Kidney glomerular epithelial cell (primary cell): ENCODE data around the gene MMP28.
A peak's percentile ranks its signal among the peaks of the same experiment; 100 is the strongest.

Source experiments
- DNase-seq: peaks from one replicate; lab custom pipeline; 2025; lab: John Stamatoyannopoulos, UW

The MMP28 gene

GRCh38 chr17:35726127-35726952 is 69.1 kb downstream of the MMP28 start:
- peak; percentile 14 for DNase-seq

DNA sequence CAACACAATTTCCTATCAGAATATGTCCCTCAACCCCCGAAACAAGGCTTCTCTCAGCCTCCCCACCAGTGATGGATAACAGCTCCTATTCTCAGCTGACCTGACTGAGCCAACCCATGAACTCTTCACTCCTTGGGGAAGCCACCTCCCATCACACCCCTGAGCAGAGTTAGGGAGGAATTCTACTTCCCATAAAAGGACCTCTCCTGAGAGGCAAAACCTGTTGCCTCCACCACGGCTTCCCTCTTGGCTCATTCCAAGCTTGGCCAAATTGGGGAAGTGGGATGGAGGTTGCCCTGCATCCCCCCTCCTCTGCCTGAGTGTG is 69.7 kb downstream of the MMP28 start:
- no peak for DNase-seq

- no peak for DNase-seq
These were observed 70.4 kb downstream of the MMP28 start for GRCh38 chr17:35725058-35725457.

- no peak for DNase-seq
These were observed 71.7 kb downstream of the MMP28 start for GRCh38 chr17:35723735-35724134.

DNA sequence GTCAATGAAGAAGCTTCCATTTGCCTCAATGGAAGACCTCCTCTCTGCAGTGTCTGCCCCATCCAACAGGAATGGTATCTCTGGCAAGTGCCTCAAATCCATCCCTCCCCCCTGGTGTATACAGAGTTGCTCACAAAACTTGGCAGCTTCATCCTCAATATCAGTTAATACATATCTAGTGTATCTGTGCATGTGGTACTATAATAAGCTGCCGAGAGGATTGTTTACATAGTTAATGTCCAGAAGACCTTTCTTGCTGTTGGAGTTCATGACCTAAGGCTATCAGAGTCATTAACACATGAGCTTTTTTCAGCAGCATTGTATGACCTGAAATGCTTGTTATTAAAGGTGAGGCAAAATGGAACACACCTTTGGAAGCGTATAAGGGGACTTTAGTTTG is 78.0 kb downstream of the MMP28 start:
- DNase-seq: no peak

DNA sequence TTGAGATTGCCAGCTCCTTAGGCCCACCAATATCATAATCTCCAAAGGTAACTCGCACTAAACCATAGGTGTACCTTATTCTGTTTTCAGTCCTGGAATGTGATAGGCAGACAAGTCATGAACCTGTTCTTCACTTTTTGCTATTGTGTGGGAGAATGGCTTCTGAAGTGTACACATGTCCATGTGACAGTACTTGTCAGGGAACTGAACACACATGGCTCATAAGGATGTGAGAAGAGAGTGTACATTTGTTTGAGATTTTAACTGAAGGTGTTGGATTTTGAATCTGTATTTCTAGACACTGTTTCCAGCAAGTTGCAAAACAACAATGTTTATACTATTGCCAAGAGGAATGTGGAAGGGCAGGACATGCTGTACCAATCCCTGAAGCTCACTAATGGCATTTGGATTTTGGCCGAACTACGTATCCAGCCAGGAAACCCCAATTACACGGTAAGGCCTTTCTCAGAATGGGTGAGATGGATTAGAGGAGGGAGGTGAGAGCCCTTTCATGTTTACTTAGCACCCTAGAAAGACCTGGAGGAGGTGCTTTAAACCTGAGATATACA is 78.5 kb downstream of the MMP28 start:
- DNase-seq: no peak

- no peak for DNase-seq
These were observed 79.3 kb downstream of the MMP28 start for GRCh38 chr17:35716173-35716572.
